ENCODE measurements around the gene AMBRA1.

- TF ChIP-seq CTCF (IDR thresholded peaks at IDR 0.05) = no peak
- no peak for TF ChIP-seq POLR2A (IDR thresholded peaks at IDR 0.05)
Measured at GRCh38 chr11:46505741-46506482, 87.9 kb downstream of the AMBRA1 start.

Measured in upper lobe of left lung (tissue), 4 donors.